Measurements from ENCODE around the gene RERE. TPM values are rescaled to one million over a fixed set of nuclear protein-coding genes. Genes with fewer than 3 reads are reported as not detected.

RERE gene
- total RNA-seq, 2 experiments from 2014 or later: 73.1 to 211 TPM

DNA sequence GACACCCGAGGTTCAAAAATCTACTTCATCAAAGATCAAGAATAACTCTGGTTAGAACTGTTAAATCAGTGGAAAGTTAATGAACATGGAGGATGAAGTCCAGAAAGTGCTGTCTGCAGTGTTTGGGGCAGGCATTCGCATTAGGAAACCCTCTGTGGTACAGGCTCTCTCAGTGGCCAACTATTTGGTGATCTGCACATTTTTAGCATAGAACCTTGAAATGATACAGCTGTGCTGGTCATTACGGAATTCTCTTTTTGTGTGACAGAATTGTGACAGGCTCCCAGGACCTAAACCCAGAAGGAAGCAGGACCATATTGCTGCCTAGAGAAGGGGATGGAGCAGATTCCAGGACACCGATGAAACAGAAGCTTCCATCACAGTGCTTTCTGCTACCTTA is 410.5 kb downstream of the RERE start:
- intact Hi-C loops (cut with micrococcal nuclease; ENCODE audit: unreplicated experiment): no loop called here
- Histone ChIP-seq H3K36me3 (ENCODE audit: insufficient read depth, low read length) (peaks cover 100% of the 10 kb centered on the region), H3K4me3 (ENCODE audit: low read depth, low read length, poor library complexity, severe bottlenecking) (no peak overlapping the region), H3K4me2 (ENCODE audit: low read length) (no peak overlapping the region), H3K9me3 (ENCODE audit: low read length) (no peaks in the 10 kb centered on the region), H3K79me2 (ENCODE audit: insufficient read depth, low read depth, low read length) (peaks cover 100% of the 10 kb centered on the region), H2AFZ (ENCODE audit: low read length) (no peak overlapping the region), H3K9me2 (ENCODE audit: insufficient read depth, low read length) (no peaks in the 10 kb centered on the region), H4K20me1 (ENCODE audit: insufficient read depth, low read length) (peaks cover 43% of the 10 kb centered on the region), H3K27ac (ENCODE audit: low read depth, low read length, poor library complexity, severe bottlenecking) (no peak overlapping the region), H3K4me1 (ENCODE audit: insufficient read depth, low read length, poor library complexity, severe bottlenecking) (peaks cover 25% of the 10 kb centered on the region)
- ChIA-PET CTCF (ENCODE audit: unreplicated experiment) (no interaction called here), POLR2A (interaction anchor here (0.8 kb wide), 1 partner anchor 44 kb away, joined by 3 read pairs; no protein-coding TSS in a partner anchor)
- no peak for TF ChIP-seq EZH2phosphoT487 (IDR thresholded peaks at IDR 0.05; ENCODE audit: borderline replicate concordance, low read depth, low read length)
- TF ChIP-seq, protein P1, sequence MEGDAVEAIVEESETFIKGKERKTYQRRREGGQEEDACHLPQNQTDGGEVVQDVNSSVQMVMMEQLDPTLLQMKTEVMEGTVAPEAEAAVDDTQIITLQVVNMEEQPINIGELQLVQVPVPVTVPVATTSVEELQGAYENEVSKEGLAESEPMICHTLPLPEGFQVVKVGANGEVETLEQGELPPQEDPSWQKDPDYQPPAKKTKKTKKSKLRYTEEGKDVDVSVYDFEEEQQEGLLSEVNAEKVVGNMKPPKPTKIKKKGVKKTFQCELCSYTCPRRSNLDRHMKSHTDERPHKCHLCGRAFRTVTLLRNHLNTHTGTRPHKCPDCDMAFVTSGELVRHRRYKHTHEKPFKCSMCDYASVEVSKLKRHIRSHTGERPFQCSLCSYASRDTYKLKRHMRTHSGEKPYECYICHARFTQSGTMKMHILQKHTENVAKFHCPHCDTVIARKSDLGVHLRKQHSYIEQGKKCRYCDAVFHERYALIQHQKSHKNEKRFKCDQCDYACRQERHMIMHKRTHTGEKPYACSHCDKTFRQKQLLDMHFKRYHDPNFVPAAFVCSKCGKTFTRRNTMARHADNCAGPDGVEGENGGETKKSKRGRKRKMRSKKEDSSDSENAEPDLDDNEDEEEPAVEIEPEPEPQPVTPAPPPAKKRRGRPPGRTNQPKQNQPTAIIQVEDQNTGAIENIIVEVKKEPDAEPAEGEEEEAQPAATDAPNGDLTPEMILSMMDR (conservative IDR thresholded peaks at IDR 0.05; ENCODE audit: low read length): no peak
- no TSS peak for BruUV-seq (replicated peaks)
- DNase-seq (ENCODE audit: low spot score): no peak

- intact Hi-C loops (cut with micrococcal nuclease; ENCODE audit: unreplicated experiment): no loop called here
Observed at GRCh38 chr1:8406011-8406410, 411.4 kb downstream of the RERE start.

More at GRCh38 chr1:8406011-8406410, 411.4 kb downstream of the RERE start:
- H3K4me1 ChIP-seq (ENCODE audit: insufficient read depth, low read length, poor library complexity, severe bottlenecking): peaks cover 27% of the 10 kb centered on the region
- H3K9me2 ChIP-seq (ENCODE audit: insufficient read depth, low read length): no peaks in the 10 kb centered on the region
- no peaks in the 10 kb centered on the region for H3K9me3 ChIP-seq (ENCODE audit: low read length)
- no peak for DNase-seq (ENCODE audit: low spot score)
- H4K20me1 ChIP-seq (ENCODE audit: insufficient read depth, low read length): peaks cover 39% of the 10 kb centered on the region
- ChIA-PET POLR2A (interaction anchor here (0.6 kb wide), 1 partner anchor 253 kb away, joined by 7 read pairs; no protein-coding TSS in a partner anchor), CTCF (ENCODE audit: unreplicated experiment) (no interaction called here)
- no peak overlapping the region for H3K4me2 ChIP-seq (ENCODE audit: low read length)
- H3K27ac ChIP-seq (ENCODE audit: low read depth, low read length, poor library complexity, severe bottlenecking): no peak overlapping the region
- peaks cover 100% of the 10 kb centered on the region for H3K36me3 ChIP-seq (ENCODE audit: insufficient read depth, low read length)
- no peak overlapping the region for H3K4me3 ChIP-seq (ENCODE audit: low read depth, low read length, poor library complexity, severe bottlenecking)
- no TSS peak for BruUV-seq (replicated peaks)
- TF ChIP-seq, protein P1 (conservative IDR thresholded peaks at IDR 0.05; ENCODE audit: low read length): no peak
- peaks cover 100% of the 10 kb centered on the region for H3K79me2 ChIP-seq (ENCODE audit: insufficient read depth, low read depth, low read length)
- H2AFZ ChIP-seq (ENCODE audit: low read length): no peak overlapping the region

All from OCI-LY7 (cell line).